Mesendoderm (in vitro differentiated cells): Measurements from ENCODE around the gene RHBDL3.

Experiments used
- DNase-seq: peaks from one replicate; pipeline ENCODE4 v3.0.0; 2013
- H2AK5ac ChIP-seq: 2 replicates; pipeline ENCODE4 v1.6.1; 2013; ENCODE audit warnings: low read length, inconsistent platforms
- H2BK120ac ChIP-seq: 2 replicates; pipeline ENCODE4 v1.6.1; 2013; ENCODE audit warnings: low read depth, mild to moderate bottlenecking, low read length, moderate library complexity, mixed read lengths
- H2BK15ac ChIP-seq: replicated peaks from 2 replicates; pipeline ENCODE4 v1.6.1; 2013; ENCODE audit warnings: low read depth, mild to moderate bottlenecking, moderate library complexity
- H2BK5ac ChIP-seq: 2 replicates; pipeline ENCODE4 v1.6.1; 2013; ENCODE audit warnings: low read length, inconsistent platforms
- H3K18ac ChIP-seq: 2 replicates; pipeline ENCODE4 v1.6.1; 2013; ENCODE audit warnings: mild to moderate bottlenecking, low read length, mixed read lengths
- H3K23ac ChIP-seq: one replicate; pipeline ENCODE4 v1.6.1; 2013; ENCODE audit warnings: low read length
- H3K27ac ChIP-seq: 2 replicates; pipeline ENCODE4 v1.5.1; 2013; ENCODE audit warnings: low read depth, mild to moderate bottlenecking, inconsistent platforms, low read length, moderate library complexity
- H3K27me3 ChIP-seq: 2 replicates; pipeline ENCODE4 v1.6.1; 2013; ENCODE audit warnings: low read length, control low read depth, mild to moderate bottlenecking, inconsistent platforms; ENCODE audit not compliant: insufficient read depth, poor library complexity
- H3K36me3 ChIP-seq: 2 replicates; pipeline ENCODE4 v1.6.1; 2013; ENCODE audit warnings: low read length, inconsistent platforms; ENCODE audit not compliant: control insufficient read depth, insufficient read depth
- H3K4ac ChIP-seq: one replicate; pipeline ENCODE4 v1.6.1; 2013; ENCODE audit warnings: low read depth, mild to moderate bottlenecking, low read length, moderate library complexity
- H3K4me1 ChIP-seq: 2 replicates; pipeline ENCODE4 v1.6.1; 2013; ENCODE audit warnings: low read depth, low read length, inconsistent platforms; ENCODE audit not compliant: control insufficient read depth
- H3K4me2 ChIP-seq: 2 replicates; pipeline ENCODE4 v1.6.1; 2013; ENCODE audit warnings: low read length
- H3K4me3 ChIP-seq: 2 replicates; pipeline ENCODE4 v1.5.1; 2013; ENCODE audit warnings: mild to moderate bottlenecking, low read length
- H3K56ac ChIP-seq: one replicate; pipeline ENCODE4 v1.6.1; 2013; ENCODE audit warnings: low read length
- H3K79me1 ChIP-seq: 2 replicates; pipeline ENCODE4 v1.6.1; 2013; ENCODE audit warnings: low read length, inconsistent platforms
- H3K79me2 ChIP-seq: 2 replicates; pipeline ENCODE4 v1.6.1; 2013; ENCODE audit warnings: mild to moderate bottlenecking, low read length; ENCODE audit not compliant: control insufficient read depth, insufficient read depth
- H3K9ac ChIP-seq: 2 replicates; pipeline ENCODE4 v1.6.1; 2013; ENCODE audit warnings: low read length, inconsistent platforms
- H4K5ac ChIP-seq: one replicate; pipeline ENCODE4 v1.6.1; 2013; ENCODE audit warnings: low read length
- H4K8ac ChIP-seq: one replicate; pipeline ENCODE4 v1.6.1; 2013; ENCODE audit warnings: low read depth, mild to moderate bottlenecking, control low read depth, low read length, moderate library complexity
- WGBS: extraction: QIAGEN DNeasy Blood & Tissue Kit; methylation state at CpG from one replicate; pipeline ENCODE4 v1.1.7; 2013; ENCODE audit warnings: low lambda C conversion rate, missing lambda C conversion rate; ENCODE audit not compliant: insufficient coverage; ENCODE audit errors: extremely low coverage; 5-methylcytosine and 5-hydroxymethylcytosine counted together

RHBDL3 gene

DNA sequence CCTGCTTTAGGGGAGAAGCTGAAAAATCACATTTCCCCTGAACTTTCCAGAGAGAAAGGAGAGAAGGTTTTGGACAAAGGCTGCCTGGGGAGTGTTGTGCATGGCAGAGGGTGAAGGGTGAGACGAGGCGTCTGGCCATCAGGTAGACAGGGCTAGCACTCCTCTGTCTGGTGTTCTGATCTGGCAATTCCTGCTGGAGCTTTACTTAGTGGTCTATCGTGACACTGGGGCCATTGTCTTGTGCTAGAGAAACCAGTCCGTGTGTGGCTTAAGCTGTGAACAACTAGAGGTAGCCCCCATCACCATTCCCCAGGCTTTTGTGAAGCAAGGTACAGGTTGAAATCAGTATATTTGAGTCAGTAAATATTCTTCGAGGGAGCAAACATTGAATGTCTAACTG is 8.5 kb downstream of the RHBDL3 start:
- Histone ChIP-seq H3K9ac (no peak overlapping the region), H2BK5ac (no peak overlapping the region), H3K23ac (no peak overlapping the region), H3K4ac (no peak overlapping the region), H3K27me3 (no peaks in the 10 kb centered on the region), H3K4me2 (no peak overlapping the region), H3K27ac (no peak overlapping the region), H2BK15ac (no peak overlapping the region), H3K36me3 (no peaks in the 10 kb centered on the region), H3K18ac (no peak overlapping the region), H3K4me3 (no peak overlapping the region), H4K5ac (no peak overlapping the region), H3K79me2 (no peaks in the 10 kb centered on the region), H3K4me1 (no peaks in the 10 kb centered on the region), H2BK120ac (no peak overlapping the region), H3K79me1 (no peaks in the 10 kb centered on the region), H3K56ac (no peak overlapping the region), H2AK5ac (no peak overlapping the region), H4K8ac (no peak overlapping the region)
- no peak for DNase-seq
- WGBS: no CpG with 5 or more reads among the region's 5 CpGs

- H3K4me1 ChIP-seq: no peaks in the 10 kb centered on the region
Measured at GRCh38 chr17:32274643-32275042, 9.0 kb downstream of the RHBDL3 start.

DNA sequence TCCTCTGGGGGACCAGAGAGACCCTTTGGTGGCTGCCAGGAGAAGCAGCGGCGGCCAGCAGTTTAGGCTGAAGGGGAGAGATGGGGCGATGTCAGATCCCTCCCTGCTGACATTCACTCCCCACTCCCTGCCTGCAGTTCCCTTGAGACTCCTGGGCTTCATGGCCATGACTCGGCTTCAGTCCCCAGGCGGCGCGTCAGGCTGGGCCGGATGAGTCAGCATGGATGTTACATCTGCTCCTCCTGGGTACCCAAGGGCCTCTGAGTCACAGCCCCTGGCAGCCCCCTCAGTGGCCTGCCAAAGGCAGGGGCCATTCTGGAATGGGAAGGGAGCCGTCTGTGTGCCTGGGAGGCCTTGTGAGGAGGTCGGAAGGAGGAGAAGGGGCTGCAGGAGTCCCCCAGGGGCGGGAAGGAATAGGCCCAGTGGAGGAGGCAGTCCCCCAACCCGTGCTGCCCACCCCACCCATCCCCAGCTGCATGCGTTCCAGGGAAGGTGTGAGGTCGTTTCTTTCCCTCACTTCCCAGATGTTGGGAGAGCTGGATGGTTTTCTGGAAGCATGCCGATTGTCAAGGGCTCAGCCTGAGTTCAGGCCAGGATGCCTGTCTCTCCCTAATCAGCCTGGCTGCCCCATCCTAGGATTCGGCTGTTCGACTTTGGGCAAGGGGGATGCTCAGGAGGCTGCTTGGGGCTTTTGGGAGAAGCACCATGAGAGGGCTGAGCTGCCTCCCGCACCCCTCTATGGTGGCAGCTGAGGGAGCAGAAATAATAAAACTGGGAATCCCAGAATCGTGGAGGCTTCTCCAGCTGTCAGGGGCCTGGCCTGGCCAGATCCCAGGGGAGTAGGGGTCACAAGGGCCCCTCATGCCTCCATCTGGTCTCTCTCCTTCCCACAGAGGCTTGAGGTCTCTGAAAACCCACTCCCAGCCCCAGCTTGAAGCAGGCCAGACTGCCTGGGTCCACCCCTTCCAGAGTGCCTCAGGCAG is 9.7 kb downstream of the RHBDL3 start:
- H3K36me3 ChIP-seq: no peaks in the 10 kb centered on the region
- H3K27me3 ChIP-seq: no peaks in the 10 kb centered on the region
- H2BK15ac ChIP-seq: no peak overlapping the region
- H3K4ac ChIP-seq: peak overlapping the region; percentile 61
- no peak overlapping the region for H2BK120ac ChIP-seq
- no peak overlapping the region for H3K18ac ChIP-seq
- H3K4me2 ChIP-seq: no peak overlapping the region
- no peak overlapping the region for H4K8ac ChIP-seq
- H3K9ac ChIP-seq: no peak overlapping the region
- no peak overlapping the region for H4K5ac ChIP-seq
- no peak overlapping the region for H2BK5ac ChIP-seq
- no peaks in the 10 kb centered on the region for H3K79me1 ChIP-seq
- H3K4me3 ChIP-seq: no peak overlapping the region
- no peak overlapping the region for H3K27ac ChIP-seq
- DNase-seq: peak; percentile 92
- H3K56ac ChIP-seq: peak overlapping the region; percentile 35
- peaks cover 5% of the 10 kb centered on the region for H3K4me1 ChIP-seq
- H3K23ac ChIP-seq: no peak overlapping the region
- H3K79me2 ChIP-seq: no peaks in the 10 kb centered on the region
- WGBS: no CpG with 5 or more reads among the region's 19 CpGs
- H2AK5ac ChIP-seq: no peak overlapping the region

More at GRCh38 chr17:32274643-32275042, 9.0 kb downstream of the RHBDL3 start:
- Histone ChIP-seq H2AK5ac (no peak overlapping the region), H3K79me2 (no peaks in the 10 kb centered on the region), H3K4me3 (no peak overlapping the region), H2BK15ac (no peak overlapping the region), H3K27me3 (no peaks in the 10 kb centered on the region), H3K23ac (no peak overlapping the region), H3K36me3 (no peaks in the 10 kb centered on the region), H2BK5ac (no peak overlapping the region), H3K79me1 (no peaks in the 10 kb centered on the region), H3K4ac (no peak overlapping the region), H3K18ac (no peak overlapping the region), H3K27ac (no peak overlapping the region), H2BK120ac (no peak overlapping the region), H3K4me2 (no peak overlapping the region), H4K8ac (no peak overlapping the region), H3K9ac (no peak overlapping the region), H3K56ac (peak overlapping the region; percentile 35), H4K5ac (no peak overlapping the region)
- no CpG with 5 or more reads among the region's 6 CpGs for WGBS
- no peak for DNase-seq

GRCh38 chr17:32276171-32276601 is 10.6 kb downstream of the RHBDL3 start:
- Histone ChIP-seq H3K79me1 (no peaks in the 10 kb centered on the region), H3K23ac (no peak overlapping the region), H2BK5ac (no peak overlapping the region), H3K4ac (no peak overlapping the region), H3K4me1 (peaks cover 9% of the 10 kb centered on the region), H2BK120ac (no peak overlapping the region), H3K36me3 (no peaks in the 10 kb centered on the region), H3K4me3 (no peak overlapping the region), H3K27me3 (no peaks in the 10 kb centered on the region), H2AK5ac (no peak overlapping the region), H3K27ac (no peak overlapping the region), H3K4me2 (no peak overlapping the region), H3K79me2 (no peaks in the 10 kb centered on the region), H2BK15ac (no peak overlapping the region), H3K56ac (no peak overlapping the region), H4K8ac (no peak overlapping the region), H3K9ac (no peak overlapping the region), H4K5ac (no peak overlapping the region), H3K18ac (no peak overlapping the region)
- DNase-seq: no peak
- WGBS: no CpG with 5 or more reads among the region's 4 CpGs

DNA sequence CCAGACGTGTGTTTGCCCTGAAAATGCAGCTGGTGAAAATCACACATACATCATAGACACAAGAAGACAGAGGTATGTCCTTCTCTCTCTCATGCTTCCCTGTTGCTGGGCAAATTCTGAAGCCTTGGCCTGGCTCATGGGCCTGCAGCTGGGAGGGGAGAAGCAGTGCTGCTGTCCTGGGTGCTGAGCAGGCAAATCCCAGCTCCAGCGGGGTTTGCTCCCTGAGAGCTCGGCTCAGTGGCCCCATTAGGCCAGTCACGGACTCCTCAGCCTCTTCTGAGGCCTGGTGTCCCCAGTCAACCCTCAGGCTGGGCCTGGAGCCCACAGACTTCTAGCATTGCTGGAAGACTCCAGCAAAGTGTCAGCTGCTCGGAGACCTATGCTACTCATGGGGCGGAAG is 11.7 kb downstream of the RHBDL3 start:
- no peak overlapping the region for H2BK120ac ChIP-seq
- H4K8ac ChIP-seq: no peak overlapping the region
- WGBS: no CpG with 5 or more reads among the region's 6 CpGs
- H3K27ac ChIP-seq: no peak overlapping the region
- H3K4ac ChIP-seq: no peak overlapping the region
- peaks cover 9% of the 10 kb centered on the region for H3K4me1 ChIP-seq
- no peak overlapping the region for H3K9ac ChIP-seq
- no peak overlapping the region for H3K4me3 ChIP-seq
- H3K23ac ChIP-seq: no peak overlapping the region
- no peaks in the 10 kb centered on the region for H3K79me1 ChIP-seq
- no peaks in the 10 kb centered on the region for H3K27me3 ChIP-seq
- no peak overlapping the region for H3K4me2 ChIP-seq
- H3K18ac ChIP-seq: no peak overlapping the region
- H3K79me2 ChIP-seq: no peaks in the 10 kb centered on the region
- no peak overlapping the region for H2BK15ac ChIP-seq
- no peaks in the 10 kb centered on the region for H3K36me3 ChIP-seq
- no peak overlapping the region for H3K56ac ChIP-seq
- no peak overlapping the region for H2AK5ac ChIP-seq
- peak; percentile 74 for DNase-seq
- H4K5ac ChIP-seq: no peak overlapping the region
- no peak overlapping the region for H2BK5ac ChIP-seq
